Activated CD4-positive, alpha-beta memory T cell treated with anti-CD3 and anti-CD28 coated beads, Interleukin-2, amount 10 ng/mL, durations not matched to agents 7 days and 5 days (primary cell): ENCODE measurements around the gene USP10. TPM values are rescaled to one million over a fixed set of nuclear protein-coding genes. Genes with fewer than 3 reads are reported as not detected.
"Not testable (repeated sequence)": the region's sequence is repeated elsewhere in the genome, so short reads cannot be mapped to it uniquely, and the experiment has no call there.

Experiments used
- CTCF ChIA-PET: fragments of 350-600 bp; sonication (Branson Sonifier 250); formaldehyde crosslinking; loops from one replicate; lab custom pipeline; 2021; ENCODE audit warnings: antibody characterized with exemption, inconsistent platforms; lab: Charles Lee
- POLR2A ChIA-PET: fragments of 350-600 bp; sonication (Branson Sonifier 250); formaldehyde crosslinking; loops from one replicate; lab custom pipeline; 2021; ENCODE audit warnings: antibody characterized with exemption; lab: Charles Lee
- DNase-seq: peaks from one replicate; pipeline ENCODE4 v3.0.0-alpha.2; 2020
- H3K27ac Mint-ChIP-seq: one replicate; pipeline ENCODE4 v1.8.0; 2021; ENCODE audit warnings: mild to moderate bottlenecking, mixed read lengths
- H3K27me3 Mint-ChIP-seq: one replicate; pipeline ENCODE4 v1.8.0; 2021; ENCODE audit warnings: mixed read lengths
- H3K36me3 Mint-ChIP-seq: one replicate; pipeline ENCODE4 v1.8.0; 2021; ENCODE audit warnings: low read depth, mixed read lengths
- H3K4me1 Mint-ChIP-seq: one replicate; pipeline ENCODE4 v1.8.0; 2021; ENCODE audit warnings: mixed read lengths
- H3K4me3 Mint-ChIP-seq: one replicate; pipeline ENCODE4 v1.8.0; 2021; ENCODE audit warnings: mild to moderate bottlenecking, mixed read lengths
- H3K9me3 Mint-ChIP-seq: one replicate; pipeline ENCODE4 v1.8.0; 2021; ENCODE audit warnings: mixed read lengths
- total RNA-seq, 2 experiments: library from RNA; stranded (reverse); gene quantifications; one replicate each; pipeline ENCODE4 v1.2.3, GENCODE V29; 2021

The USP10 gene
- total RNA-seq, 2 experiments from 2014 or later = 92.2 to 94.4 TPM

DNA sequence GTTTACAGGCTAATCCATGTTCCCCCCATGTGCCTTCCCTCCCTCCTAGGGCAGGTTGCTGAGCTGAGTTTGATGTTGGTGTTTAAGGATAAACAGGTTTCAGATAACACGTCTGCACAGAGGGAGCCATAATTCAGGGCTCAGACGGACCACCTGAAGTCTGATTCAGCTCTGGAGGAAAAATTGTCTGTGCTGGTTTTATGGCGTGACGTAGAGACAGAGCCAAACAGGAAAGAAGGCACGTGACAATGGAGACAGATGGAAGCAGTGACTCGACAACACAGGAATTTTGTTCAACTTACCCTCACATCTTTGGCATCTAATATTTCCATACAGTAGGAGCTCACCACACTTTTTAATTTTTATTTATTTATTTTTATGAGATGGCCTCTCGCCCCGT is 10.7 kb upstream of the USP10 start:
- ChIA-PET CTCF (interaction anchor here (1.2 to 1.9 kb wide), 3 partner anchors 17 to 49 kb away, joined by 5 to 8 read pairs (median 7); no protein-coding TSS in a partner anchor), POLR2A (no interaction called here)
- Mint-ChIP-seq H3K4me3 (no peak overlapping the region), H3K27me3 (peaks cover 25% of the 10 kb centered on the region), H3K9me3 (no peaks in the 10 kb centered on the region), H3K36me3 (no peaks in the 10 kb centered on the region), H3K27ac (no peak overlapping the region), H3K4me1 (peaks cover 19% of the 10 kb centered on the region)
- DNase-seq = no peak

DNA sequence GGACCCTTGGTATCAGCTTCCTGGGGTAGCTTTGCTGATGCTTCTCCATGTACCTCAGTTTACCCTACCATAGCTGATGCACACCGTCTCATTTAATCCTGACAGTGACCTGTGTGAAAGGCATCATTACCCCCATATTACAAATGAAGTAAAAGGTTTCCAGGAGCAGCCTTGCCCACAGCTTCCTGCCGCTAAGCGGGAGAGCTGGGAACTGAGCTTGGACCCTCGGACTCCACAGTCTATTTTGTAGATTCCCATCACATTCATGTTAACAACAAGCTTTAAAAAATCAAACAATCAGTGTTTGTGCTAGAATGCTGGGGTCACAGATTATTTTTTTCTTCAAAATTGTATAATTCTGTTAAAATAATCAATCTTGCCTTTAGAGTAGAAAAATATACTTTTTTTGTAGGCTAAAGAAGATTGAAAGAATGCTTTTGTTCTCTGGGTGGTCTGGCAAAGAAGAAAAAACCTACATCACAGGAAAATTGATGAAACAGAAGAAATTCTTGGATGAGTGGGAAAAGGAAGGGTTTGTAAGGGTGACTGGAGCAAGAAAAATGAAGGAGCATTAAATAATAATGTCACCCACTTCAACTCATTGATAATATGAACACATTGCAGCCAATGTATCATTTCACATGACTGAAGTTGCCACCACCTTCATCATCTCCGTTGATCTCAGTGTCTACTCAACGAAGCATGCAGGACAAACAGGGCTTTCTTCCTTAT is 9.5 kb upstream of the USP10 start:
- Mint-ChIP-seq H3K4me1 (peaks cover 19% of the 10 kb centered on the region), H3K4me3 (no peak overlapping the region), H3K36me3 (no peaks in the 10 kb centered on the region), H3K27me3 (peaks cover 14% of the 10 kb centered on the region), H3K27ac (no peak overlapping the region), H3K9me3 (no peaks in the 10 kb centered on the region)
- CTCF ChIA-PET = interaction anchor here (1.2 to 1.9 kb wide), 3 partner anchors 18 to 48 kb away, joined by 5 to 8 read pairs (median 7); no protein-coding TSS in a partner anchor
- no peak for DNase-seq
- POLR2A ChIA-PET = no interaction called here

GRCh38 chr16:84692451-84693214 is 7.2 kb upstream of the USP10 start:
- Mint-ChIP-seq H3K27ac (no peak overlapping the region), H3K4me3 (no peak overlapping the region), H3K4me1 (peaks cover 13% of the 10 kb centered on the region), H3K36me3 (no peaks in the 10 kb centered on the region), H3K27me3 (peaks cover 17% of the 10 kb centered on the region), H3K9me3 (no peaks in the 10 kb centered on the region)
- DNase-seq = no peak
- POLR2A ChIA-PET = interaction anchor here (0.9 kb wide), 1 partner anchor 27 kb away, joined by 3 read pairs; no protein-coding TSS in a partner anchor
- CTCF ChIA-PET = interaction anchor here (1.1 to 1.5 kb wide), 3 partner anchors 19 to 45 kb away, joined by 3 to 4 read pairs (median 3); no protein-coding TSS in a partner anchor

DNA sequence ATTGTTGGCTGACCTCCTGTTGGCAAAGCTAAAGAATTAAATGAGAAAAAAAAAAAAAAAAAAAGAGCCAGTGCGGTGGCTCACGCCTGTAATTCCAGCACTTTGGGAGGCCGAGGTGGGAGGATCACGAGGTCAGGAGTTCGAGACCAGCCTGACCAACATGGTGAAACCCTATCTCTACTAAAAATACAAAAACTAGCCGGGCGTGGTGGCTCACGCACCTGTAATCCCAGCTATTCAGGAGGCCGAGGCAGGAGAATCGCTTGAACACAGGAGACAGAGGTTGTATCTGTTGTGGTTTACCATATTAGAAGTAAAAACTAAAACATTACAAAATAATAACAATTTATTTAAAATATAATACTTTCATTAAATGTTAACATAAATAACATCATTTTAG is 5.9 kb upstream of the USP10 start:
- H3K4me1 Mint-ChIP-seq, DNase-seq, H3K4me3 Mint-ChIP-seq, H3K9me3 Mint-ChIP-seq, H3K27ac Mint-ChIP-seq, H3K36me3 Mint-ChIP-seq: not testable (repeated sequence)
- H3K27me3 Mint-ChIP-seq = peaks cover 14% of the 10 kb centered on the region
- ChIA-PET CTCF (interaction anchor here (1.5 to 2.1 kb wide), 2 partner anchors 22 to 71 kb away, joined by 4 to 5 read pairs; no protein-coding TSS in a partner anchor), POLR2A (interaction anchor here (0.9 kb wide), 1 partner anchor 28 kb away, joined by 3 read pairs; no protein-coding TSS in a partner anchor)

- Mint-ChIP-seq H3K9me3 (no peaks in the 10 kb centered on the region), H3K27ac (no peak overlapping the region), H3K4me1 (peaks cover 15% of the 10 kb centered on the region), H3K27me3 (peaks cover 8% of the 10 kb centered on the region), H3K36me3 (no peaks in the 10 kb centered on the region), H3K4me3 (no peak overlapping the region)
- DNase-seq = no peak
- CTCF ChIA-PET = interaction anchor here (0.6 to 2.1 kb wide), 3 partner anchors 23 to 73 kb away, joined by 5 to 6 read pairs (median 5); no protein-coding TSS in a partner anchor
- POLR2A ChIA-PET = no interaction called here
These were observed 4.8 kb upstream of the USP10 start for GRCh38 chr16:84694980-84695379.

DNA sequence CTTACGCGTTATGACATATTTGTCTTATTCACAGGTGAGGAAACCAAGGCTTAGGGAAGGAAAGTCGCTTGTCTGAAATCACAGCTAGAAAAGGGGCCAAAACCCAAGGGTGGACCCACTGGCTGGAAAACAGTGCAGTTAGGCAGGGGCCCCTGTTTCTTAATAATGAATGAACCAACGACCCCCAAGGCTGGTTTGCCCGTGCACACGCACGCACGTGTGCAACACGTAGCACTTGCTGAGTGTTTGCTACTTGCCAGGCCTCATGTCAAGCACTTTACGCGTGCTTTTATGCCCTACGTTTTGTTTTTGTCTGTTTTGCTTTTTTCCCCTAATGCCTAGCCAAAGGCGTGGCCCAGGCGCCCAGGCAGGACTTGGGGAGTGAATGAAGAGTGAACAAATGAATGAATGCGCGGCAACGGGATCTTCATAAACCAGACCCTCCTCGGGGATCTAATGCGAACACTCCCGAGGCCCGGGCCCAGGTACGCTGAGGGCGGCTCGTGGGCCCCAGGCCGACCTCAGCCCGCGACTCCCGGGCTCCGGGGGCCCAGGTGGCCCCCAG is 571 bp upstream of the USP10 start:
- POLR2A ChIA-PET = interaction anchor here (0.7 kb wide), 1 partner anchor 60 kb away, joined by 3 read pairs; no protein-coding TSS in a partner anchor
- peaks cover 35% of the 10 kb centered on the region for H3K4me1 Mint-ChIP-seq
- peaks cover 4% of the 10 kb centered on the region for H3K27me3 Mint-ChIP-seq
- H3K27ac Mint-ChIP-seq = peak overlapping the region; percentile 71
- no peak for DNase-seq
- H3K9me3 Mint-ChIP-seq = no peaks in the 10 kb centered on the region
- peaks cover 2% of the 10 kb centered on the region for H3K36me3 Mint-ChIP-seq
- CTCF ChIA-PET = interaction anchor here (1.6 to 2.2 kb wide), 2 partner anchors 13 to 27 kb away, joined by 3 to 11 read pairs; no protein-coding TSS in a partner anchor
- H3K4me3 Mint-ChIP-seq = peak overlapping the region; percentile 97

- peaks cover 5% of the 10 kb centered on the region for H3K36me3 Mint-ChIP-seq
- H3K4me3 Mint-ChIP-seq = peak overlapping the region; percentile 97
- DNase-seq = peak; percentile 56
- ChIA-PET POLR2A (interaction anchor here (0.7 to 2.3 kb wide), 21 partner anchors 9 to 195 kb away, joined by 3 to 10 read pairs (median 3); no protein-coding TSS in a partner anchor), CTCF (interaction anchor here (0.7 to 2.2 kb wide), 10 partner anchors 13 to 514 kb away, joined by 3 to 31 read pairs (median 4); partner anchors contain the start of gene TAF1C)
- H3K27me3 Mint-ChIP-seq = peaks cover 3% of the 10 kb centered on the region
- H3K9me3 Mint-ChIP-seq = no peaks in the 10 kb centered on the region
- peaks cover 45% of the 10 kb centered on the region for H3K4me1 Mint-ChIP-seq
- peak overlapping the region; percentile 94 for H3K27ac Mint-ChIP-seq
These were observed 873 bp downstream of the USP10 start for GRCh38 chr16:84700446-84701300.

DNA sequence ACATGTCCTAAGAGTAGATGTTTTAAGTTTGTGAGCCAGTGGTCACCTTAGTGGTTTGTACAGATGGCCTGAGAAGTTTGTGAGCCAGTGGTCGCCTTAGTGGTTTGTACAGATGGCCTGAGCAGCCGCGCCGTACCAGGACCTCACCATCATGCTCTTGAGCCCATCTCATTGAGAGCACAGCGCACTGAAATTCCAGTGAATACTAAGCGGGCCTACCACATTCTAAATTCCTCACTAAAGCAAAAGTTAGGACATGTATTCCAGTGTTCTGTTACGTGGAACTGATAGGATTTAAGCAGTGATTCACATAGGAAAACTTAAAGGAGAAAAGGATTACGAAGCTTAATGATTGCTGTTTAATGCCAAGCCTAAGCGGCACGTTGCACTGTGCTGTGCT is 3.9 kb downstream of the USP10 start:
- Mint-ChIP-seq H3K27me3 (no peaks in the 10 kb centered on the region), H3K27ac (no peak overlapping the region), H3K4me3 (no peak overlapping the region), H3K9me3 (no peaks in the 10 kb centered on the region), H3K4me1 (peaks cover 52% of the 10 kb centered on the region), H3K36me3 (peaks cover 8% of the 10 kb centered on the region)
- ChIA-PET POLR2A (interaction anchor here (0.8 to 1.4 kb wide), 3 partner anchors 10 to 32 kb away, joined by 3 to 4 read pairs (median 3); no protein-coding TSS in a partner anchor), CTCF (interaction anchor here (1.0 to 3.0 kb wide), 5 partner anchors 16 to 81 kb away, joined by 3 to 16 read pairs (median 5); no protein-coding TSS in a partner anchor)
- no peak for DNase-seq

DNA sequence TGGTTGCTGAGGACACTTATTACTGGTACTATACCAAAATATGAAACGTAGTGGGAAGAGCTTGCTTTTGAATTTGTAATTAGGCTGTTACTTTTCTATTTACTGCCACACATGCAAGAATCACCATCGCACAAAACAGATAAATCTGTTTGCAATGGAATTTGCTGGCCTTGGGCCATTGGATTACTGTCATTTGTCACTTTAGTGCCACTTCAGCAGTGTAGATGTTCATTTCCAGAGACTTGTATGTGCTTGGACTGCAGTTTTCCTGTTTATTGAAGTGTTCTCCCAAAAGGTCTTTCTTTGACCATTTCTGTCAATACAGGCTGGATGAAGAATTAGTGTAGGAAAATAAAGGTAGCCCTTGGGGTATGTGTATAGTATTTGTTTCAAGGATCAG is 4.5 kb downstream of the USP10 start:
- ChIA-PET POLR2A (interaction anchor here (1.3 to 1.4 kb wide), 2 partner anchors 9 to 19 kb away, joined by 3 to 4 read pairs; no protein-coding TSS in a partner anchor), CTCF (interaction anchor here (0.7 to 3.0 kb wide), 4 partner anchors 19 to 34 kb away, joined by 3 to 16 read pairs (median 8); no protein-coding TSS in a partner anchor)
- Mint-ChIP-seq H3K4me3 (no peak overlapping the region), H3K27ac (no peak overlapping the region), H3K36me3 (peaks cover 11% of the 10 kb centered on the region), H3K4me1 (peaks cover 51% of the 10 kb centered on the region), H3K27me3 (no peaks in the 10 kb centered on the region), H3K9me3 (no peaks in the 10 kb centered on the region)
- DNase-seq = no peak

GRCh38 chr16:84706856-84707255 is 7.1 kb downstream of the USP10 start:
- ChIA-PET CTCF (interaction anchor here (1.0 kb wide), 1 partner anchor 31 kb away, joined by 3 read pairs; no protein-coding TSS in a partner anchor), POLR2A (no interaction called here)
- H3K4me1 Mint-ChIP-seq = peaks cover 49% of the 10 kb centered on the region
- no peak overlapping the region for H3K27ac Mint-ChIP-seq
- H3K36me3 Mint-ChIP-seq = peaks cover 15% of the 10 kb centered on the region
- H3K27me3 Mint-ChIP-seq = no peaks in the 10 kb centered on the region
- no peaks in the 10 kb centered on the region for H3K9me3 Mint-ChIP-seq
- no peak for DNase-seq
- no peak overlapping the region for H3K4me3 Mint-ChIP-seq

DNA sequence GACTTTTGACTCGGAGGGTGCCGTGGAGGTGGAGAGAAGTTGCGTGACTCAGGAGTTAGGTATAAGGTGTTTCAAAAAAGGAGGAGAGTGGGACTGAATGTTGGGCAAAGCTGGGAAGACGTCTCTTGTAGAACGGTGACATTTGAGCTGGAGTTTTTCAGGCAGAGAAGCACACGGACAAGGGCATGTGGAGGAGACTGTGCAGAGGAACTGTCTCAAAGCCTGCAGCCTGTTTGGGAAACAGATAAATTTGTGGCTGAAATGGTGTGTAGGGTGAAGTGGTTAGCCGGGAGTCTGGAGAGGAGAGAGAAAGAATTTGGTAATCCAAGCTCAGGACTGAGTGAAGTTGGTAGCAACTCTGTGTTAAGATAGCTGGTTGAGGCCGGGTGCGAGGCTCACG is 9.8 kb downstream of the USP10 start:
- ChIA-PET CTCF (interaction anchor here (0.7 to 1.4 kb wide), 4 partner anchors 16 to 43 kb away, joined by 3 to 4 read pairs (median 3); no protein-coding TSS in a partner anchor), POLR2A (interaction anchor here (1.2 to 2.0 kb wide), 2 partner anchors 8 to 9 kb away, joined by 3 to 9 read pairs; no protein-coding TSS in a partner anchor)
- H3K27ac Mint-ChIP-seq = no peak overlapping the region
- no peaks in the 10 kb centered on the region for H3K27me3 Mint-ChIP-seq
- no peak overlapping the region for H3K4me3 Mint-ChIP-seq
- no peak for DNase-seq
- H3K36me3 Mint-ChIP-seq = peaks cover 15% of the 10 kb centered on the region
- peaks cover 33% of the 10 kb centered on the region for H3K4me1 Mint-ChIP-seq
- H3K9me3 Mint-ChIP-seq = no peaks in the 10 kb centered on the region
